ENCODE measurements around the gene OSMR.

The OSMR gene

DNA sequence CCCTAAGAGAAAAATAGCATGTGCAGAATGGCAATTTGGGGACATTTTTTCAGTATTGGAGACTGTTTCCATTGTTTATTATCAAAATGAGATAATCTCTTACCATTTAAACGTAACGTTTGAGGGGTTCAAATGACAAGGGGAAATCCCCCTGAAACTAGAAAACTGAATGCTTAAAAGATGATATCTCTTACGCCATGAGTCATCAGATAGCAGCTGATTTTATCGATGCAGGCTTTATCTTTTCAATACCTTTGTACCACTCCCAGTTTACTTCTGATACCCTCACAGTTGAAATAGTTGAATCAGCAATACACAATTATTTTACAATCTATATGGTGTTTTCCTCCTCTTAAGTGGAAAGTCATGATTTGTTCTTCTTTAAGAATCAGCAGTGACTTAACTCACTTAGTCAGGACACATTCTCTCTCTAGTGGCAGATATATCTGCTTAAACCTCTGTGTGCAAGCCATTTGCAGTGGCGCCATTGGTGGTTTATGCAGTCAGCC lies 29.2 kb downstream of the OSMR start:
- DNase-seq = no peak

DNA sequence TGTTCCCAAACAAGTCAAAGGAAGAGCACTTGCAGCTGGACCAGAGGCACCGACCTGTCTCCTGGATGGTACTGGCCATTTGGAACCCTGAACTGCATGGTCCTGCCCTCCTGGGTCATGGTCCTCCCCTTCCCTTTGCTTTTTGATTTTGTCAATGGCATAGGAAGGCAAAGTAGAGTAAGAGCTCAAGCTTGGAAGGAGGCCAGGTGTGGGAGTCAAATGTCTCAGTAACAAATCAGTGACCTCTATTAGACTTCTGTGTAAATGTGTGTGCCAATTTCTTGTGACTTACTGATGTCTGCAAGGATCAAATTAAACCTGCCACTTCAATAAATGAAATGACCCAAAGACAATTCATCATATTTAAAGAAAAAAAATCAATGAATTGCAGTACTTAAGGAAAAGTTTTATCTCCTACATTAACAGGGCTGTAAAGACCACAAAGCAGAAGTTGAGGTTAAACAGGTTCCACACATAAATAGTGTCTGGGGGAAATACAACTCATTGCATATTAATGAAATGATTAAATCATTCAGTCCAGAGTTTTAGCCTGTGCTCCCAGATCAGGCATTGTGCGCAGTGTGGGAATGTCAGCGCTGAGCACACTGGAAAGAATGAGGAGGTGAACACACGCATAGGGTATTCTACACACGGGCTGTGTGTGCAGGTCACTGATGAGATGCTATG lies 32.7 kb downstream of the OSMR start:
- DNase-seq = no peak

DNA sequence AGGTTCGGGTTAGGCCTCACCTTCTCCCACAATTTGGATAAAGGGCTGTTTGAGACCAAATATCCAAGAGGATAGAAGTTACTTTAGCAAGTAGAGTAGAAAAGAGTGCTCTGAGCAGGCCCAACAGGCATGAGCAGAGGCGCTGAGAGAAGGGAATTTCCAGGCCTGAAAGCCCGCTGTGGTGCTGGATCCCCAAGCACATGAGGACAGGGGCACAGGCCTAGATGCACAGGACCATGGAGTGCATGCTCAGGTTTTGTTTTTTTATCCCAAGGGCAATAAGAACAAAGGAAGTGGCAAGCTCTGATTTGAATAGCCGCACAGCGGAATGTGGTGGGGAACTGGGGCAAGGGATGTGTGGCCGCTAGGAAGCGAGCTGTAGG lies 33.3 kb downstream of the OSMR start:
- no peak for DNase-seq

DNA sequence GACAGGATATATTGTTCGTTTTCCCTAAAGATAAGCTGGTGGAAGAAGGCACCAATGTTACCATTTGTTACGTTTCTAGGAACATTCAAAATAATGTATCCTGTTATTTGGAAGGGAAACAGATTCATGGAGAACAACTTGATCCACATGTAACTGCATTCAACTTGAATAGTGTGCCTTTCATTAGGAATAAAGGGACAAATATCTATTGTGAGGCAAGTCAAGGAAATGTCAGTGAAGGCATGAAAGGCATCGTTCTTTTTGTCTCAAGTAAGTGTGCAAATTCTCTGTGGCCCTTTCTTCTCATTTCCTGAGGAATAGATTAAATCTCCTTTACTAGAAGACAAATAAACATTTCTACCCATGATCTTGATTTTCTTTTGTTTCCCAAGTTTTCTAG lies 38.0 kb downstream of the OSMR start:
- no peak for DNase-seq

DNA sequence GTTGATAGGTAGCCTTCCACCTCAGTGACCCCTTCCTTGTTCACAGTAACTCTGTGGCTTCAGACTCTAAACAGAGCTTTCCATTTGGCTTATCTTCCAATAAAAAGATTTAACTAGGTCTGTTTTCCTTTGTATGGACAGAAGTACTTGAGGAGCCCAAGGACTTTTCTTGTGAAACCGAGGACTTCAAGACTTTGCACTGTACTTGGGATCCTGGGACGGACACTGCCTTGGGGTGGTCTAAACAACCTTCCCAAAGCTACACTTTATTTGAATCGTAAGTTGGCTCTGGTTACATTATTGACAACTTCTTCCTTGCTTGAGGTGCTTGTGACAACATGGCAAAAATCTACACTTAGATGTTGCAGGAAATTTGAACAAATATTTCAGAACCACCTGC lies 39.4 kb downstream of the OSMR start:
- DNase-seq = no peak

DNA sequence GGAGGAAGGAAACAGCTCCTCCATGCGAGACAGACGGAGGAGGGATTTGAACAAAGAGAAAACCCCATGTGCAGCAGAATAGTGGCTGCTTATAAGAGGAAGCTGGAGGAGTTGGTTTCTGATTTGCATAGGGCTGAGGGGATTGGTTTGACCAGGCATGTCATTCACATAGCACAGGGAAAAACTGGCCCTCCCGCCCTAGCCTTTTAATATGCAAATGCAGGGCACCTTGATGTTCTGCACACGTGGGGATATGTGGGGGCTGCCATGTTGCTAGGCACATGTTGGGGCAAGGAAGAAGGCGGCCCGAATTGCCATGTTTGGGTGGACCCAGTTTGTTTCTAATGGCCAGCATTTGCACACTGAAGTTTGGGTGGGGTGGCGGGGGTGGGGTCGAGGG lies 42.2 kb downstream of the OSMR start:
- no peak for DNase-seq

DNA sequence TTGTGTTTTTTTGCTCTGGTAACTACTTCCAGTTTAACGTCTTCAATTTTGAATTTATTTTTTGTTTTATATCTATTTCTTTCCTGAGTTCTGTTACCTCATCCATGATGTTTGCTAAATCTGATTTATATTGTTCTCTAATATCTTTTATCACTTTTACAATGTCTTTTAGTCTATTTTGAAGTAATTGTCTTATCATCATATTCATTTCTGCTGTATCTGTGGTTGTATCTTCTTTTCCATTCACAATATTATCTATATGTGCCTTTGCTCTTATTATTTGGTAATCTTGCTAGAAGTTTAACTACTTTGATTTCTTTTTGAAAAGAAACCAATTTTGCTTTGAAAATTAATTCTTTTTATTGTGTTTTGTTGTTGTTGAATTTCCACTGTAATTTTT lies 43.6 kb downstream of the OSMR start:
- DNase-seq = no peak

DNA sequence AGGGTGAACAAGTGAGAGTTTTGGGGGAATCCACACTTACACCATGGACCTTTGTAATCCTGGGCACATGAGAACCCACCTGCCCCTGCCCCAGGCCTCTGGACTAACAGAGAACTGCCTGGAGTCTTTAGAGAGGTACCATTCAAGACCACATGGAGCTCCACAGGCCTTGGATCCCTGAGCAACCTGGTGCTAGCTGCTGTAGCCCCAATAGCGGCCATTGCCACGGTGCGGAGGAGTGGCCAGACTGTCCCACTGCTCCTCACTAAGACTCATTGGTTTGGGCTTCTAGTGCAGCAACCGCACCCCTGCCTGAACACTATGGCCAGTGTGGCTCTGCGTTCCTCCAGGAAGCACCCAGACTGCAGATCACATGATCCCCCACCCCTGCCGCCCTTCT lies 45.8 kb downstream of the OSMR start:
- no peak for DNase-seq

DNA sequence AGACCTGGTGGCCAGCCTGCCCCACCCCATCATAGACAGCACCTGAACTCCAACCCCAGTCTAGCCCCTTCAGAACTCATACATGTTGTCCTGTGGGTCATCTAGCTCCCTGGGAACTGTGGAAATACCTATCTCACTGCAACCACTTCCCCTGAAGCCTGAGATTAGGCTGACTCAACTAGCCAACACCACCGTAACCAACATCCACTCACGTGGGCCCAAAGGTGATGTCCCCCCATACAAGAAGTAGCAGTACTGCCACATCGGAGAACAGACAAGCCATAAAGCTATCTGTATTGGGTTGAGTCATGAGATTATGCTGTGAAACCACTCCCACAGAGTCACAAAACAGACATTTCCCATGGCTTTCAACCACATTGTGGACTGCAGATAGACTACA lies 46.6 kb downstream of the OSMR start:
- DNase-seq = no peak

DNA sequence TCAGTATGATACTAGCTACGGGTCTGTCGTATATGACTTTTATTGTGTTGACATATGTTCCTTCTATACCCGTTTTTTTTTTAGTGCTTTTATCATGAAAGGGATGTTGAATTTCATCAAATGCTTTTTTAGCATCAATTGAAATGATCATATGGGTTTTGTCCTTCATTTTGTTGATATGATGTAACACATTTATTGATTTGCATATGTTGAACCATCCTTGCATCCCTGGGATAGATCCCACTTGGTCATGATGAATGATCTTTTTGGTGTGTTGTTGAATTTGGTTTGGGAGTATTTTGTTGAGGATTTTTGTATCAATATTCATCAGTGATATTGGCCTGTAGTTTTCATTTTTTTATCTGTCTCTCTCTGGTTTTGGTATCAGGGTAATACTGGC lies 50.9 kb downstream of the OSMR start:
- DNase-seq = no peak

DNA sequence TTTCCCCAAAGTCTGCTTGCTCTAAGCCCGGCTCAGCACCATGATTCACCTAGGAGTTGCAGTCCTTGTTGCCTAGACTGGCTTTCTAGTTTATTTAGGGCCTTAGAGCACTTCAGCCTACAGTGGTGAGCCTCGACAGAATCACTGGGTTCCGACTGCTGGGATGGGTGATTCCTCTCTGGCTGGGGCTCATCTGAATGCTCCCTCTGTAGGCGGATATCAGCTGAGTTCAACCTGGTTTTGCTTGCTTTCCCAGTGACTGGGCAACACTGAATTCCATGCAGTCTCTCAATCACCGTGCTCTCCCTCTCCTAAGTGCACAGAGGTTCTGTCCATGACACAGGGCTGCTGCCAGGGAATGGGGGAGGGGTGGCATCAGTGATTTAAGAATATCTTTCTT lies 54.1 kb downstream of the OSMR start:
- no peak for DNase-seq

DNA sequence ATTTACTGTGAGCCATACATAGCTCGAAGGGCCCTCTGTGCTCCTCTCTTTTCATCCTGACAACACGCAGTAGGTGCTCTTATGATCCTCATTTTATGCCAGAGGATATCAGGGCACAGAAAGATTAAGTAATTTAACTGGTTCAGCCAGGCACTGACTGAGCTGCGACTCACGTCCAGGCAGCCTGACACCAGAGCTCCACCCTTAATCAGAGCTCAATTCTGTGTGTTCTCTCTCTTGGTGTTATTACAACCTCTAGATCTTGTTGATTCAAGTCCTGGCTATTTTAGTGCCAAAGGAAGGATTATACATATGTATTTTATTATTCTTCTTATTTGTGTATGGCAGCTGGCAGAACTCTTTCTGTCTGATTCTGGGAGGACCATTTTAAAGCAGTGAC lies 59.7 kb downstream of the OSMR start:
- no peak for DNase-seq

DNA sequence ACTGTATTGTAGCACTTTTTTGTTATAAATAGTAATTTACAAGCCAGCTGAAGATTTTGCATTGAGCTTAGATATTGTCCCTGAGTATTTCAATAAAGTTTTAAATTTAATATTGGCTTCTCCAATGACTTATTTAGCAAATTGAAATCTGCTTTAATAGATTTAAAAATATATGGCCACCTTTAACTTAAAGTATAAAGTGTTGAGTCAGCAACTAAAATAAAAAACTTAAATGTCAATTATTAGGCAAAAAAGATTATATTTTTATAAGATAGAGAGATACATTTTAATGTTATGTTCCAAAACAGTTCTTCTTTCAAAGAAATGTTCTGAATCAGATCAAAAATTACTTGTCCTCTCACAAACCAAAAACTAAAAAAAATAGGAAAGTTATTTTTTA lies 60.7 kb downstream of the OSMR start:
- DNase-seq = no peak

DNA sequence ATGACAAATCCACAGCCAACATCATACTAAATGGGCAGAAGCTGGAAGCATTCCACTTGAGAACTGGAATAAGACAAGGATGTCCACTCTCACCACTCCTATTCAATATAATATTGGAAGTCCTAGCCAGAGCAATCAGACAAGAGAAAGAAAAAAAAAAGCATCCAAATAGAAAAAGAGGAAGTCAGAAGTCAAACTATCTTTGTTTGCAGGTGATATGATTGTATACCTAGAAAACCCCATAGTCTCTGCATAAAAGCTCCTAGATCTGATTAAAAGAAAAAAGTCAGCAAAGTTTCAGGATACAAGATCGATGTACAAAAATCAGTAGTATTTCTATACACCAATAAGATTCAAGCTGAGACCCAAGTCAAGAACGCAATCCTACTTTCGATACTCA lies 66.1 kb downstream of the OSMR start:
- no peak for DNase-seq

DNA sequence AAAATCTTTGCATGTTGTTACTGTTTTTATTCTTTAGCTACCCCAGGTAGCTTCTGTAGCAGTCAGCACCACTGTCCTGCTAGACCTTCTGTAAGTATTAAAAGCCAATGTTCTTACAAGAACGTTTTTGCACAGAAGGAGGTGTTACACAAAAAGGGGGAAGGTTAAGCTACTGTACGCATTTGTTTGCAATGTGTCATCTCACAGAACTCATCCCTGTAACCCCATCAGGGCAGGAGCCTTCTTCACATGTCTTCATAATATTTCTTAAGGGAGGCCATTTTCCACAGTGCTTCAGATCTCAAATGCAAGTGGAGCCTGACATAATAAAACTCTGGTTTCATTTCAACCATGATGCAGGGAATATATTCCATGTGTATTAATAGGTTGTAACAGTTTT lies 67.9 kb downstream of the OSMR start:
- no peak for DNase-seq

DNA sequence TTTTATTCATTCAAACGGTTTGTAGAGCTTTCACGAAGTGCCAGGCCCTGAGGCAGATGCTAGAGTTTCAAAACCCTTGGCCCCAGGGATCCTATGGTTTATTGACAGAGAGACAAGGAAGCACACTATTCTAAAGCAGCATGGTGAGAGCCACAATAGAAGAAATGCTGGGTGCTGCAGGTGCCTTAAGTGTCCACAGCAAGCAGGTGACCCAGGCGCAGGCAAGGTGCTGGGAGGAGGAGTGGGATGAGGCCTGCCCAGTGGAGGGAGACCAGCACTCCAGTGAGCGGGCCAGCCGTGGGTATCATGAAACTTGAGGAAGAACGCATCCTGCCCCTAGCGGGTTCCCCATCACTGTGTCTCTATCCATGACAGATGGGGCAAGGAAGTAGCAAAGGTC lies 71.0 kb downstream of the OSMR start:
- DNase-seq = no peak

DNA sequence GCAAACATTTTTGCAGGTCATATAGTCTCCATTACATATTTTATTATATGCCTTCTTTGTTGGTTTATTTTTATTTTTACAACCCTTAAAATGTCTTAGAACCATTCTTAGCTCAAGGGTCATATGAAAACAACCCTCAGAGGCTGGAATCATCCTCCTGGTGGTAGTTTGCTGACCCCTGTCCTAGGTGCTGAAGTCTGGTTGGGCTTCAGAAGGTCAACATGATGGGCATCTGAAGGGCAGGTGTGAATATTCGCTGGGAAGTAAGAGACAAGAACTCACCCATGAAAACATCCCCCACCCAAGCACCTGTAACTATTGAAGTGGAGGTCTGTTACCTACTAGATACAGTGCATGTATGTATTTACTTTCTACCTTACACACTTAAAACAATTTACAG lies 75.4 kb downstream of the OSMR start:
- no peak for DNase-seq

DNA sequence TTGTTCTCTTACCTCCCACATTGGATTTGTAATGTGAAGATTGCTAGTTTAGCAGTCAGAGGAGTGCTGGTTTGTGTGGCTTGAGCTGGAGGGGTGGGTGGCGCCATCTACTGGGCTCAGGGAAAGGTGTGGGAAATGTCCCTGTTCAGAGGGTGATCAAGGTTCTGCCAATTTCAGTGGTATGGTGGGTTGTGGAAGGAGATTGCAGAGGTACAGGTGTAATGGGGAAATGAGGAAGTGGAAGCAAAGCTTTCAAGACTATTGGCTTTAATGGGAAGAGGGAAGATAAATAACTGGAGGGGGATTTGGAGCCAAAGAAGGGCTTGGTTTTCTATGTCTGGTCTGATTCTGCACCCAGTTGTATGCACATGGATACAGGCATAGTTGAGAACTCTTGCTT lies 76.4 kb downstream of the OSMR start:
- no peak for DNase-seq

DNA sequence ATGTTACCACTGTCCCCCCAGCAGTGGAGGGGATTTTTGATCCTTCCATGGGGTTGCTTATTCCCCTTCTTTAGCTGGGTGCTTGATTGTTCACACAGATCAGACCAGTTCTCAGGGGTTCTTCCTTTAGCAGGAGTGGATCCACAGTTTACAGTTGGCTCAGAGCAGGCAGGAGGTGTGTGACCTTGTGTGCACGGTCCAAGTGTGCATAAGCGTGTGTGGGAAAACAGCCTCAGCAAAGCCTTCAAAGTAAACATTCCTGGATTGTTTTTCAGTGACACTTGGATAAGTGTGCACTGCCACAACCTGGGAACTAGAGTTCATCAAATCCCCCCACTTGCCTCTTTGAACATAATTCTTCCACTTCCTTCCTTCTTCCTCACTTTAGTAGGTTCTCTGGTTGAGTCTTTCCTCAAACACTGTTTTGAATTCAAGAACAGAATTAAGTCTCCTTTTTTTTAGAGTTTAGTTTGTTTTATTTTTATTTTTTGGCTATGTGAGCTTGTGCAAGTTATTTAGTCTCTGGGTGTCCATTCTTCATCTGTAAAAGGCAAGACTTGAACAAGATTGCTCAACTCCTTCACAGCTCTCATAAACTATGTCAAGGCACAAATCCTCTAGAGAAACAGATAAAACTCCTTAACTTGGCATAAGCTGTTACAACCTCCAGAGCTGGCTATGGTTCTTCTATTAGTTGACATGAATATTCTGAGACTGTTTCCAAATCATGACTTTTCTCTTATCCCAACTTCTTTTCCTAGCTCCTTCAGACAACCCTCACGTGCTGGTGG lies 78.0 kb downstream of the OSMR start:
- no peak for DNase-seq

DNA sequence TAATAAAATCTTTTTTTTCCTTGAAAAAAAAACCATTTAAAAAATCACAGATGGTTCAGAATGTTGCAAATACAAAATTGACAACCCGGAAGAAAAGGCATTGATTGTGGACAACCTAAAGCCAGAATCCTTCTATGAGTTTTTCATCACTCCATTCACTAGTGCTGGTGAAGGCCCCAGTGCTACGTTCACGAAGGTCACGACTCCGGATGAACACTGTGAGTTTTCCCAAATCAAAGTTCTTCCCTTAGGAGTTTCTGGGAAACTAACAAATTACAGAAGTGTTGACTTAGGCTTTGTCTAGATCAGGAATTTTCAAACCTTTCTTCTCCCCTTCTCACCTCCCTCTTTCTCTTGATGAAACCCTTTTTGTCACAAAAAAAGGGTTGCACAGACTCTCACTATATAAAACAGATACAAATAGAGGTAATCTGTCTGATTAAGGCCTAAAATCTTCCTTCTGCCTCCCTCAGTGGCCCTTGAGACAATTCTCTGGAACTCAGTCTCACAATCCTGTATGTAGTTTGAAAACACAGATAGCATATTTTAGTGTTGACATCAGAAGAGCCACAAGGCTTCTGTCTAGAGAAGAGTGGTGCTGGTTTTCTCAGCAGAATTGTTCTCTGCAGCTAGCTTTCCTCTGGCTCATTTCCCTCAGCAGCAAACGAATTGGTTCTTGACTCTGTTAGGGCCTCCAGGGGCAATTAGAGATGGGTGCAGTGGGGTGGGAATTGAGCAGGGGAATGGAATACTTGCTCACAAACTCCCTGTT lies 79.5 kb downstream of the OSMR start:
- DNase-seq = no peak

DNA sequence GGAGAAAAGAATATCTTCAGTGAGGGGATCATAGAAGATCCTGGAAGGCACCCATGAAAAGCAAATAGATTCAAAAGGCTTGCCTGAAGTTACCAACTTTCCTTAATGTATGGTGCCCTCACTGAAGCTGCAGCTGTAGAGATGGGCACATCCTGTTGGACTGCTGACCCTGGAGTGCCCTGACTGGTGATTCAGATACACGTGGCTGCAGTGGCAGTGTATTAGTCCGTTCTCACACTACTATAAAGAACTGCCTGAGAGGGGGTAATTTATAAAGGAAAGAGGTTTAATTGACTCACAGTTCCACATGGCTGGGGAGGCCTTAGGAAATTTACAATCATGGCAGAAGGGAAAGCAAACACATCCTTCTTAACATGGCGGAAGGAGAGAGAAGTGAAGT lies 80.3 kb downstream of the OSMR start:
- DNase-seq = no peak

DNA sequence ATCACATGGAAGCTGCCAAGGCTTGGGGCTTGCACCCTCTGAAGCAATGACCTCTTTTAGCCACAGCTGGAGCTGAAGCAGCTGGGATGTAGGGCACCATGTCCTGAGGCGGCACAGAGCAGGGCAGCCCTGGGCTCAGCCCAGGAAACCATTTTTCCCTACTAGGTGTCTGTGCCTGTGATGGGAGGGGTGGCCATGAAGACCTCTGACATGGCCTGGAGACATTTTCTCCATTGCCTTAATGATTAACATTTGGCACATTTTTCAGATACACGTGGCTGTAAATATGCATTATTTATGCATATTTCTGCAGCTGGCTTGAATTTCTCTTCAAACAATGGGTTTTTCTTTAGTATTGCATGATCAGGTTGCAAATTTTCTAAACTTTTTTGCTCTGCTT lies 81.7 kb downstream of the OSMR start:
- no peak for DNase-seq

DNA sequence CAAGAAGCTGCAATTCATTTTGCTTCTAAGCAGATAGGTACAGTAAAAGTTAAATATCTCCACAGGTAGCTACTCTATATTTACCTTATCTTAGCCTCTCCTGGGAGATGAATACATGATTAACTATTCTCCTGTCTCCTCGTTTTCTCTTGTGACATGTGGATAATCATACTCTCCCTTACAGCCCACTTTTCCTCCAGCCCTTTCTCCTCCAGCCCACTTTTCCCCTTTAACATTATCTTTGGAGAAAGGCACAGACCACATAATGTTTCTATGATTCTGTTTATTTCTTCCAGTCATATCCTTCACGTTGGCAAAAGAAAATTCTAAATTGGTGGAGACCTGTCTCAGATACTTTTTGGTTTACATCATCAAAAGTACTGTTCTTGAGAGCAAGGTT lies 84.0 kb downstream of the OSMR start:
- DNase-seq = no peak

DNA sequence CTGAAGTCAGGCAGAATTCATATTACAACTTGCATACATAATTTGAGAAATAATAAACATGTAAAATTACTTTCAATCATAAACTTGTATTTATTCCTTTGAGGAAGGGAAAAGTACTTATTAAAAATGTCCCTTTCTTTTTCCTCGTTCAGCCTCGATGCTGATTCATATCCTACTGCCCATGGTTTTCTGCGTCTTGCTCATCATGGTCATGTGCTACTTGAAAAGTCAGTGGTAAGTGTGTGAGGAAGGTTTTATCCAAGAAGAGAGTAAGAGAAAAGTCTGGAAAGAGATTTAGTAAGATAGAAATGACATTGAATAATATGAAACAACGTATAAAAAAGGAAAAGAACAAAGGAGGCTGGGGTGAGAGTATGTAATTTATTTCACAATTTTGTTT lies 85.9 kb downstream of the OSMR start:
- no peak for DNase-seq

All from NCI-H187 treated with DMSO at 0.1 percent for 48 hours (cell line).